GM12892 (cell line): ENCODE results near the gene UNC5A.

Experiments used
- POLR2A ChIP-seq: IDR thresholded peaks from 2 replicates; pipeline ENCODE4 v1.6.1; 2011; ENCODE audit warnings: low read depth, low read length, control low read depth
- POLR2AphosphoS5 ChIP-seq: IDR thresholded peaks from 2 replicates; pipeline ENCODE4 v1.6.1; 2011; ENCODE audit warnings: low read depth, low read length, control low read depth

GRCh38 chr5:176863765-176864098 lies 53.4 kb downstream of the UNC5A start:
- TF ChIP-seq POLR2AphosphoS5 (no peak), POLR2A (no peak)
